GM19468 (cell line): ENCODE data around the gene RGS19.

Experiments used
- ATAC-seq: cut with Tn5 transposase; IDR thresholded peaks from one replicate; pipeline ENCODE4 v1.9.1; 2021; ENCODE audit warnings: mild to moderate bottlenecking, moderate library complexity, moderate number of reproducible peaks; ENCODE audit not compliant: unreplicated experiment; ENCODE audit errors: extremely low read depth

Gene RGS19

GRCh38 chr20:64065974-64066343 lies 13.4 kb downstream of the RGS19 start:
- ATAC-seq: no peak

GRCh38 chr20:64065062-64065973 lies 14.0 kb downstream of the RGS19 start:
- no peak for ATAC-seq

GRCh38 chr20:64064145-64064698 lies 15.1 kb downstream of the RGS19 start:
- no peak for ATAC-seq

- no peak for ATAC-seq
Observed at GRCh38 chr20:64063389-64064144, 15.8 kb downstream of the RGS19 start.

GRCh38 chr20:64062596-64063388 lies 16.5 kb downstream of the RGS19 start, which contains the start of gene TCEA2:
TSS of gene TCEA2 (plus strand) at chr20:64063198. CDS start at chr20:64063313, 115 bp downstream.
- peak; percentile 50 for ATAC-seq

GRCh38 chr20:64062276-64062595 lies 17.1 kb downstream of the RGS19 start:
- no peak for ATAC-seq

- ATAC-seq: no peak
Observed at GRCh38 chr20:64058536-64058935, 20.8 kb downstream of the RGS19 start.

GRCh38 chr20:64057628-64058498 lies 21.5 kb downstream of the RGS19 start:
- ATAC-seq: no peak

GRCh38 chr20:64056889-64057627 lies 22.3 kb downstream of the RGS19 start:
- no peak for ATAC-seq

- no peak for ATAC-seq
Observed at GRCh38 chr20:64056639-64056888, 22.8 kb downstream of the RGS19 start.

GRCh38 chr20:64055893-64056638 lies 23.3 kb downstream of the RGS19 start:
- no peak for ATAC-seq

- no peak for ATAC-seq
Observed at GRCh38 chr20:64055396-64055892, 23.9 kb downstream of the RGS19 start.

GRCh38 chr20:64053841-64054661 lies 25.3 kb downstream of the RGS19 start:
- ATAC-seq: no peak

GRCh38 chr20:64052987-64053840 lies 26.1 kb downstream of the RGS19 start:
- ATAC-seq: no peak

GRCh38 chr20:64052326-64052722 lies 27.0 kb downstream of the RGS19 start:
- no peak for ATAC-seq

- no peak for ATAC-seq
Observed at GRCh38 chr20:64051561-64052325, 27.6 kb downstream of the RGS19 start.
